HepG2 (cell line): ENCODE data around the gene NMNAT1. TPM values are rescaled to one million over a fixed set of nuclear protein-coding genes. Genes with fewer than 3 reads are reported as not detected.

Experiments
- ATAC-seq: fragments of 200-7000 bp; cut with Tn5 transposase; 3 replicates; pipeline ENCODE4 v1.9.1; 2020; ENCODE audit warnings: mild to moderate bottlenecking, moderate library complexity
- BruUV-seq: library from RNA; stranded (reverse); fragments of 400-500 nt; replicated peaks from 2 replicates; lab custom pipeline; 2021; lab: Mats Ljungman, UMichigan
- CTCF ChIA-PET: fragments of 300-600 bp; formaldehyde crosslinking; extraction: SDS; loops from one replicate; lab custom pipeline; 2021; ENCODE audit warnings: low total read pairs, inconsistent platforms, low intra/inter-chr PET ratio; lab: Yijun Ruan, JAX
- POLR2A ChIA-PET: fragments of 350-600 bp; sonication (Branson Sonifier 250); formaldehyde crosslinking; loops from one replicate; lab custom pipeline; 2020; ENCODE audit warnings: antibody characterized with exemption, inconsistent platforms; lab: Yijun Ruan, JAX
- DNase-seq: peaks from one replicate; pipeline ENCODE4 v3.0.0-alpha.2; 2015; ENCODE audit warnings: low spot score
- FAIRE-seq: peaks from 3 replicates; lab custom pipeline; 2011; peaks lifted over from hg19 to GRCh38; lab: Jason Lieb, UNC
- H2AFZ ChIP-seq: one replicate; pipeline ENCODE4 v1.6.1; 2011; ENCODE audit warnings: low read length, inconsistent platforms
- H3K27ac ChIP-seq: fragments of 300-600 bp; 3 replicates; pipeline ENCODE4 v1.8.0; 2011; ENCODE audit warnings: mixed run types, mild to moderate bottlenecking, mixed read lengths, low read length, inconsistent platforms; ENCODE audit not compliant: insufficient read depth; ENCODE audit errors: extremely low read length
- H3K27me3 ChIP-seq, 2 experiments: fragments of 200-600 bp in 1 of 2; 2 replicates in 1 of 2; 3 replicates in 1 of 2; pipeline versions ENCODE4 v1.6.0 to v1.8.0; 2011; ENCODE audit warnings: low read length in 2 of 2, mild to moderate bottlenecking in 2 of 2, moderate library complexity in 2 of 2, inconsistent platforms in 1 of 2; ENCODE audit not compliant: insufficient read depth in 2 of 2, control insufficient read depth in 1 of 2
- H3K36me3 ChIP-seq, 2 experiments: fragments of 200-600 bp in 1 of 2; replicated peaks in 1 of 2; 2 replicates in 1 of 2; 3 replicates in 1 of 2; pipeline versions ENCODE4 v1.5.1 to v1.8.0; 2011; ENCODE audit warnings: low read length in 2 of 2, inconsistent platforms in 1 of 2; ENCODE audit not compliant: insufficient read depth in 2 of 2, control insufficient read depth in 1 of 2
- H3K4me1 ChIP-seq: 2 replicates; pipeline ENCODE4 v1.5.1; 2012; ENCODE audit warnings: low read length, inconsistent platforms; ENCODE audit not compliant: insufficient read depth
- H3K4me2 ChIP-seq: 2 replicates; pipeline ENCODE4 v1.6.0; 2011; ENCODE audit warnings: low read depth, low read length, inconsistent platforms
- H3K4me3 ChIP-seq, 3 experiments: fragments of 200-600 bp in 1 of 3; sonication (generic), shearing (Covaris generic) in 1 of 3; replicated peaks in 1 of 3; 2 replicates each; pipeline ENCODE4 v1.5.1; 2011 to 2016; ENCODE audit warnings: low read length in 3 of 3, inconsistent platforms in 2 of 3, low read depth in 2 of 3, mild to moderate bottlenecking in 2 of 3, control low read depth in 1 of 3, mixed read lengths in 1 of 3; ENCODE audit not compliant: insufficient read depth in 1 of 3
- H3K79me2 ChIP-seq: one replicate; pipeline ENCODE4 v1.6.1; 2011; ENCODE audit warnings: low read length, inconsistent platforms; ENCODE audit not compliant: insufficient read depth
- H3K9ac ChIP-seq: 2 replicates; pipeline ENCODE4 v1.6.0; 2011; ENCODE audit warnings: mild to moderate bottlenecking, low read depth, low read length, inconsistent platforms; ENCODE audit not compliant: insufficient read depth
- H3K9me3 ChIP-seq: 2 replicates; pipeline ENCODE4 v1.5.1; 2012; ENCODE audit warnings: mild to moderate bottlenecking, low read length
- H4K20me1 ChIP-seq: 2 replicates; pipeline ENCODE4 v1.6.0; 2011; ENCODE audit warnings: inconsistent platforms, mild to moderate bottlenecking, low read length, moderate library complexity; ENCODE audit not compliant: insufficient read depth
- ATF1 ChIP-seq: IDR thresholded peaks from 2 replicates; pipeline ENCODE4 v1.6.1; 2016; ENCODE audit warnings: mild to moderate bottlenecking, control low read depth
- ETV5 ChIP-seq: IDR thresholded peaks from 2 replicates; pipeline ENCODE4 v1.6.1; 2018; ENCODE audit warnings: missing biosample characterization, missing genetic modification reagents, inconsistent platforms, borderline replicate concordance
- HES4 ChIP-seq: sonication (generic); formaldehyde crosslinking; IDR thresholded peaks from 2 replicates; pipeline ENCODE4 v1.9.0; 2021; ENCODE audit warnings: mild to moderate bottlenecking, missing genetic modification reagents, borderline replicate concordance
- IRF1 ChIP-seq: sonication (generic); formaldehyde crosslinking; IDR thresholded peaks from 2 replicates; pipeline ENCODE4 v1.4.0; 2020; ENCODE audit warnings: low read depth, mild to moderate bottlenecking, missing genetic modification reagents
- KAT8 ChIP-seq: IDR thresholded peaks from 2 replicates; pipeline ENCODE4 v1.6.1; 2016; ENCODE audit warnings: missing genetic modification reagents, missing compliant biosample characterization
- KLF11 ChIP-seq: IDR thresholded peaks from 2 replicates; pipeline ENCODE4 v1.6.1; 2016; ENCODE audit warnings: missing compliant biosample characterization
- SOX13 ChIP-seq, 3 experiments: fragments of 450-650 bp in 1 of 3; sonication (generic) in 1 of 3; formaldehyde crosslinking in 1 of 3; IDR thresholded peaks in 2 of 3; conservative IDR thresholded peaks in 1 of 3; 2 replicates each; pipeline versions ENCODE4 v1.5.0 to v1.6.1; 2016 to 2020; ENCODE audit warnings: antibody characterized with exemption in 1 of 3, mild to moderate bottlenecking in 1 of 3, missing compliant biosample characterization in 1 of 3, missing genetic modification reagents in 1 of 3, moderate library complexity in 1 of 3
- TBX2 ChIP-seq: sonication (generic); formaldehyde crosslinking; IDR thresholded peaks from 2 replicates; pipeline ENCODE4 v1.5.0; 2020; ENCODE audit warnings: missing genetic modification reagents, mild to moderate bottlenecking, borderline replicate concordance
- TEAD3 ChIP-seq: optimal IDR thresholded peaks from 2 replicates; pipeline ENCODE3; 2016; ENCODE audit warnings: borderline replicate concordance
- ZBTB38 ChIP-seq: sonication (generic); formaldehyde crosslinking; IDR thresholded peaks from 2 replicates; pipeline ENCODE4 v1.5.1; 2020; ENCODE audit warnings: mild to moderate bottlenecking, missing genetic modification reagents
- ZNF362 ChIP-seq: sonication (generic); formaldehyde crosslinking; IDR thresholded peaks from 2 replicates; pipeline ENCODE4 v1.4.0; 2020; ENCODE audit warnings: missing genetic modification reagents, mild to moderate bottlenecking, borderline replicate concordance
- ZNF407 ChIP-seq: sonication (generic); formaldehyde crosslinking; IDR thresholded peaks from one replicate; pipeline ENCODE4 v1.5.1; 2020; ENCODE audit warnings: mild to moderate bottlenecking, missing genetic modification reagents; ENCODE audit errors: not compliant biosample characterization
- ZNF720 ChIP-seq: sonication (generic); formaldehyde crosslinking; IDR thresholded peaks from 2 replicates; pipeline ENCODE4 v1.4.0; 2020; ENCODE audit warnings: missing genetic modification reagents
- WGBS: methylation state at CpG from one replicate; pipeline ENCODE4 v1.1.6; 2017; ENCODE audit warnings: low lambda C conversion rate; 5-methylcytosine and 5-hydroxymethylcytosine counted together
- in situ Hi-C: cut with HindIII; loops from 2 replicates; pipeline ENCODE4 v1.10.0; 2017; ENCODE audit warnings: low pct_unique_long_range_greater_than_20kb; ENCODE audit not compliant: extremely low pct_ligation_motif_present
- intact Hi-C: fragments of 100-400 bp; cut with micrococcal nuclease; formaldehyde crosslinking; loops from one replicate; pipeline ENCODE4 v1.10.0; 2022; ENCODE audit not compliant: unreplicated experiment
- polyA plus RNA-seq, 8 experiments: library from polyadenylated mRNA; depleted of rRNA in 3 of 8; stranded (reverse) in 7 of 8; unstranded in 1 of 8; fragments of >200 nt; fragmentation: Illumina TruSeq in 4 of 8; extraction: Trizol in 4 of 8; gene quantifications; 2 replicates each; pipeline versions ENCODE4 v1.2.1 to v1.2.3, GENCODE V29; 2011 to 2016; ENCODE audit warnings: low read depth in 4 of 8, missing spikeins in 1 of 8, mixed read lengths in 1 of 8; ENCODE audit not compliant: insufficient read depth in 1 of 8
- total RNA-seq, 5 experiments: library from RNA; depleted of rRNA; stranded (reverse); fragments of >200 nt; fragmentation: Illumina TruSeq; extraction: Trizol; gene quantifications; 2 replicates each; pipeline ENCODE4 v1.2.3, GENCODE V29; 2016; ENCODE audit warnings: low read depth in 1 of 5

Gene NMNAT1
- total and polyA plus RNA-seq, 2 of the 13 experiments (the other 11 are each of a cell fraction or from before 2014, with no cell fraction given): 5.6 to 12.2 TPM

GRCh38 chr1:9922342-9922741 lies 20.9 kb upstream of the NMNAT1 start (continued):
- TF ChIP-seq ZNF407 (CRISPR knock-in tag): no peak
- TF ChIP-seq TBX2 (CRISPR knock-in tag): no peak
- TF ChIP-seq SOX13 (IDR thresholded peaks at IDR 0.05): no peak
- TF ChIP-seq SOX13 (CRISPR knock-in tag; conservative IDR thresholded peaks at IDR 0.05 in 1 of 2, IDR thresholded peaks at IDR 0.05 in 1 of 2): no peak

GRCh38 chr1:9927259-9927658 lies 16.0 kb upstream of the NMNAT1 start:
- no peaks in the 10 kb centered on the region for H3K79me2 ChIP-seq
- FAIRE-seq (no peak), DNase-seq (peak; percentile 42), ATAC-seq (no peak)
- H3K9me3 ChIP-seq: no peaks in the 10 kb centered on the region
- H3K27me3 ChIP-seq: no peaks in the 10 kb centered on the region
- 0 out of 5 replicates have a peak, but pooled peaks cover 0 to 3% of the 10 kb centered on the region in 2 experiments for H3K36me3 ChIP-seq
- no peak overlapping the region for H3K4me2 ChIP-seq
- CTCF ChIA-PET: no interaction called here
- H4K20me1 ChIP-seq: no peaks in the 10 kb centered on the region
- no peak overlapping the region for H2AFZ ChIP-seq
- in situ Hi-C loops: no loop called here
- WGBS: 78% methylated on average over 5 of the region's 5 CpGs
- 0 out of 2 replicates have a peak overlapping the region, but pooled peaks have one; percentile 15 for H3K9ac ChIP-seq
- peak overlapping the region; percentile 51 for H3K27ac ChIP-seq
- POLR2A ChIA-PET: interaction anchor here (9.7 kb wide), 1 partner anchor 13 kb away, joined by 130 read pairs; no protein-coding TSS in a partner anchor
- peaks cover 74% of the 10 kb centered on the region for H3K4me1 ChIP-seq
- BruUV-seq: no TSS peak
- no peak overlapping the region for H3K4me3 ChIP-seq
- intact Hi-C loops: no loop called here
- TF ChIP-seq HES4 (CRISPR knock-in tag): no peak
- peak; percentile 72 for TF ChIP-seq ZNF362
- peak; percentile 15; the same call in 1 of the 2 replicates for TF ChIP-seq ETV5
- TF ChIP-seq ATF1 (CRISPR knock-in tag): no peak
- no peak for TF ChIP-seq ZNF720 (CRISPR knock-in tag)
- peak; percentile 14 for TF ChIP-seq TEAD3 (CRISPR knock-in tag)
- TF ChIP-seq KLF11 (CRISPR knock-in tag): no peak
- no peak for TF ChIP-seq KAT8 (CRISPR knock-in tag)
- TF ChIP-seq IRF1 (CRISPR knock-in tag): no peak
- peak; percentile 21; the same call in 1 of the 2 replicates for TF ChIP-seq ZBTB38
